Neural progenitor cell (in vitro differentiated cells): ENCODE measurements around the gene TCF7L1.

Experiments
- CTCF ChIP-seq: fragments of 200-600 bp; sonication (generic); IDR thresholded peaks from 2 replicates; pipeline ENCODE4 v1.5.1; 2017; ENCODE audit warnings: antibody characterized with exemption, mild to moderate bottlenecking
- EZH2 ChIP-seq: fragments of 200-600 bp; sonication (generic); IDR thresholded peaks from 2 replicates; pipeline ENCODE4 v1.6.1; 2017; ENCODE audit warnings: antibody characterized with exemption, mild to moderate bottlenecking, moderate library complexity

GRCh38 chr2:85120363-85120762 lies 12.8 kb upstream of the TCF7L1 start:
- no peak for TF ChIP-seq CTCF
- no peak for TF ChIP-seq EZH2
